Astrocyte of the cerebellum (primary cell): ENCODE data around the gene LEFTY2.
A peak's percentile ranks its signal among the peaks of the same experiment; 100 is the strongest.

ENCODE experiments used
- DNase-seq: peaks from one replicate; pipeline ENCODE4 v3.0.0-alpha.2; 2011; ENCODE audit warnings: low read depth
- H3K4me3 ChIP-seq: 2 replicates; pipeline ENCODE4 v1.5.1; 2011; ENCODE audit warnings: mild to moderate bottlenecking, low read depth, low read length, moderate library complexity
- in situ Hi-C: cut with HindIII; loops from 2 replicates; pipeline ENCODE4 v1.10.0; 2017; ENCODE audit warnings: low sequenced_read_pairs
- TF ChIP-seq, protein P1 (sequence below): IDR thresholded peaks from 2 replicates; pipeline ENCODE4 v1.5.1; 2012; ENCODE audit warnings: low read length, low read depth, moderate library complexity, mild to moderate bottlenecking; ENCODE audit errors: missing control alignments

LEFTY2 gene, protein sequence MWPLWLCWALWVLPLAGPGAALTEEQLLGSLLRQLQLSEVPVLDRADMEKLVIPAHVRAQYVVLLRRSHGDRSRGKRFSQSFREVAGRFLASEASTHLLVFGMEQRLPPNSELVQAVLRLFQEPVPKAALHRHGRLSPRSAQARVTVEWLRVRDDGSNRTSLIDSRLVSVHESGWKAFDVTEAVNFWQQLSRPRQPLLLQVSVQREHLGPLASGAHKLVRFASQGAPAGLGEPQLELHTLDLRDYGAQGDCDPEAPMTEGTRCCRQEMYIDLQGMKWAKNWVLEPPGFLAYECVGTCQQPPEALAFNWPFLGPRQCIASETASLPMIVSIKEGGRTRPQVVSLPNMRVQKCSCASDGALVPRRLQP

DNA sequence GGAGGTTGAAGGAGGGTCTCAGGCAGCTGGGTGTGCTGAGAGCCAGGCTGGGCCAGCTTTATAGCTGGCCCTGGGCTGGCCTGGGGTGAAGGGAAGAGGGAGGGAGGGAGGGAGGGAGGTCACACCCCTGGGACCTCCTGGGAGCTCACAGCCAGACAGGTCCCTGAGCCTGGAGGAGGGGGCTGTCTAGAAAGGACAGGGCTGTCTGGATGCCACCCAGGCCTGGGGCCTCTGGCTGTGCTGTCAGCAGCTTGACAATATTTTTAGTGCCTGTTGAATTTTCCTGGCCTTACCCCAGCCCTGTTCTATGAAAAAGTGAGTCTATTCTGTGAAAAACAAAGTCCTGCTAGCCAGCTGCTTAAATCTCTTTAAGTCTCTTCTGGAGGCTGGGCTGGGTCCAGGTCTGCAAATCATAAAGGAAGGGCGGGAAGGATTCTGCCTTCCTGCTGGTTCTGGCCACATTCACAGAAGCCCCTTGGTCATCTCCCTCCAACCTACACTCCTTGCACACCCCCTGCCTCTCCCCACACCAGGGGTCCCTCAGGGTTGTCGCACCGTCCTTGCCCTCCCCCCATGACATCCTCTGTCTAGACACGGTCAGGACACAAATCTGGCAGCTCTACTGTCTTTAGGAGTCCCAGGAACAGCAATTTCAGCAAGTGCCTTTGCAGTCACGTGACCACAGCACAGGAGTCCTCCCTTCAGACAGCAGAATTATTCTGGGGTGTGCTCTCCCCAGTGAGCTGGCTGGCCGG, at the start of gene LEFTY2:
TSS of gene LEFTY2 (minus strand) at position 34 of the 755 bp plus-strand sequence. CDS start 80 bp downstream, outside the sequence.
- in situ Hi-C loops: no loop called here
- TF ChIP-seq, protein P1, sequence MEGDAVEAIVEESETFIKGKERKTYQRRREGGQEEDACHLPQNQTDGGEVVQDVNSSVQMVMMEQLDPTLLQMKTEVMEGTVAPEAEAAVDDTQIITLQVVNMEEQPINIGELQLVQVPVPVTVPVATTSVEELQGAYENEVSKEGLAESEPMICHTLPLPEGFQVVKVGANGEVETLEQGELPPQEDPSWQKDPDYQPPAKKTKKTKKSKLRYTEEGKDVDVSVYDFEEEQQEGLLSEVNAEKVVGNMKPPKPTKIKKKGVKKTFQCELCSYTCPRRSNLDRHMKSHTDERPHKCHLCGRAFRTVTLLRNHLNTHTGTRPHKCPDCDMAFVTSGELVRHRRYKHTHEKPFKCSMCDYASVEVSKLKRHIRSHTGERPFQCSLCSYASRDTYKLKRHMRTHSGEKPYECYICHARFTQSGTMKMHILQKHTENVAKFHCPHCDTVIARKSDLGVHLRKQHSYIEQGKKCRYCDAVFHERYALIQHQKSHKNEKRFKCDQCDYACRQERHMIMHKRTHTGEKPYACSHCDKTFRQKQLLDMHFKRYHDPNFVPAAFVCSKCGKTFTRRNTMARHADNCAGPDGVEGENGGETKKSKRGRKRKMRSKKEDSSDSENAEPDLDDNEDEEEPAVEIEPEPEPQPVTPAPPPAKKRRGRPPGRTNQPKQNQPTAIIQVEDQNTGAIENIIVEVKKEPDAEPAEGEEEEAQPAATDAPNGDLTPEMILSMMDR: no peak

DNA sequence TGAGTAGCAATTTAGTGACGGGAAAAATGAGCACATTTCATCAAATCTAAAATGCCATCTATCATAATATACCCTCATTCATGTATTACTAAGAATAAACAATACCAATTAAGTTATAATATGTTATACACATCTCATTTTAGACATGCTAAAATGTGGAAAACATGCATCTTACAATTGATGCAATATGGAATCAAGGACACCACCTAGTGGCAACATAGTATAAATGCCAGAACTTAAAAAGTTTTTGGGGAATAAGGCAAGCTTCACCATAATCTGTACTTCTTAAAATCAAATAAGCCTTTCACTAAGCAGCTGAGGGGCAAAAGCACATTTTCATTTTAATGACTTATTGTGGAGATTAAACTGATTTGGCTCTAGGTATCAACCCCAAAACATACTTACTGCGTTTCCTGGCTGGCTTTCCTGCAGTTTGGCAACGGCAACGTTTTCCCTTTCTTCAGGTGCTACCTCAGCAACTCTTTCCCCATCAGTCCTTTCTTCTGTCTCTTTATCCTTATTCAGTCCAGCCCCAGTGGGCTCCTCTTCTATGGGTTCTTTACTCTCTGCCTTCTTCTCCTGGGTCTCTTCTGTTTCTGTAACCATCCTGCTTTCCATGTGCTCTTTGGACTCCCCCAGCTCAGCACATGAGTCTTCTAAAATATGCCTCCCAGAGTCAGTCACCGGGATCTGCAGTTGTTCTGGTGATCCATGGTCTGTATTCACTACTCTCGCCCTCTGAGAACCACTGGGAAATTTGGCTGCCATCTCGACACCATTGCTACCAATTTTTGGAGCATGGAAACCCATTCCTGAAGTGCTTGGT, 46.7 kb upstream of the LEFTY2 start:
- peak; percentile 41 for DNase-seq
- TF ChIP-seq, protein P1: peak; percentile 50
- no peak overlapping the region for H3K4me3 ChIP-seq
- in situ Hi-C loops: loop anchor here (5.0 to 25.0 kb wide), 2 partner anchors 105 to 525 kb away; partner anchors contain the start of gene TMEM63A

More for the DNA sequence above, at the start of gene LEFTY2:
- H3K4me3 ChIP-seq: no peak within 1 kb of the TSS
- DNase-seq: no peak

DNA sequence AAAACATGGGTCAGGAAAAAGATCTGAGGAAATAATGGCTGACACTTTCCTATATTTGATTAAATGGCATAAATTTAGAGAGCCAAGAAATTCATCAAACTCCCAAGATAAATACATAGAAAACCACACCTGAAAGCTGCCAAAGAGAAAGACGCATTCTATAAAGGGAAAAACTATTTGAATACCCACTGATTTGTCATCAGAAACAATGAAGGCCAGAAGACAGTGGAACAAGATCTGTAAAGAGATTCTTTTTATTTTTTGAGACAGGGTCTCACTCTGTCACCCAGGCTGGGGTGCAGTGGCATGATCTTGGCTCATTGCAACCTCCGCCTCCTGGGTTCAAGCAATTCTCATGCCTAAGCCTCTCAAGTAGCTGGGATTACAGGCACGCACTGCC, 40.7 kb upstream of the LEFTY2 start:
- DNase-seq: no peak
- H3K4me3 ChIP-seq: no peak overlapping the region
- TF ChIP-seq, protein P1: no peak
- in situ Hi-C loops: loop anchor here (25.0 kb wide), 1 partner anchor 519 kb away; no protein-coding TSS in a partner anchor

DNA sequence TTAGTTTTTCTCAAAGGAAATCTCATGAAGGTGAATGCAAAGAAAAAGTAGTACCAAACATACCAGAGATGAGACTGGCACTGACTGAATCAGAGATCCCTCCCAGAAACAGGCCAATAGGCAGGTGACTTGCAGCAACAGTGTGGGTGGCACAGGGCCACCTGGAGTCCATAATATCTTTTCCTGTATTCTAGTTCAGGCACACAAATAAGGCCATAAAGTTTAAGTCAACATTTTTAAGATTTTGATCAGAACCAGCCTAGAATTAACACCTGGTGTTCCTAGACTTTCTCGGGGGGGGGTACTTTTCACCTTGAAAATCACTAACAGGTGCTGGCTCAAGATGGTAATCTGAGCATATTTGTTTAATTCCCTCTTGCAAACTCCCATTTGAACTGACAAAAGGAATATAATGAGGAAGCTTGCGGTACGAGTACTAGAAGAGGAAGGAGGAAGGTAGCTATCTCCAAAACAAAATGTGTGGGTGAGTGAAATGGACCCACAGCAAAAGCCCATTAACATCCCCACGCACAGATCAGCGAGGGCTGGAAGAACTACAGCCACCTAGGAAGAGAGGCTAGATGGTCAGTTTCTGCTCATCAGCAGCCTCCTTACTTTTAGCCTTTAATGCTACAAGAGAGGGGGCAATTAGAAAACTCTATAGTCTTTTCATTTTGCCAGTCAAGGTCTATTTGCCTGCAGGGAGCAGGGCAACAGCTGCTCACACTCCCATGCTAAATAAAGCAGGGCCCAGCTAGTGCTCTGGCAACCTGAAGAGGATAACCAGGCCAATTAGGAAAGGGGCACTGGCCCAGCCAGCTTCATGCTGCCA, 39.2 kb upstream of the LEFTY2 start:
- in situ Hi-C loops: loop anchor here (25.0 kb wide), 1 partner anchor 518 kb away; no protein-coding TSS in a partner anchor
- H3K4me3 ChIP-seq: no peak overlapping the region
- TF ChIP-seq, protein P1: no peak
- no peak for DNase-seq

DNA sequence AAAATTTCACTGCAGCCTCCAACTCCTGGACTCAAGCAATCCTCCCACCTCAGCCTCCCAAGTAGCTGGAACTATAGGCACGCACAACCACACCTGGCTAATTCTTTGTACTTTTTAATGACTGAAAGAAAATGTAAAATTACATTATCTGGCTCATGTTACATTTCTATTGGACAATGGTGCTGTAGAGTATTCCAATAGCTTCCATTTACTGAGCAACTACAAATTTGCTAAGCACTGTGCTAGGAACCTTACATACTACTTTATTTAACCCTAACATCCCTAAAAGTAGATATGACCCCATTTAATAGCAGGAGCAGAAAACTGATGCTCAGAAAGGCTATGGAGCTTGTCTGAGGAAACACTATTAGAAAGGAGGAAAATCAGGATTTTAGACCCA, 38.4 kb upstream of the LEFTY2 start:
- in situ Hi-C loops: loop anchor here (25.0 kb wide), 1 partner anchor 517 kb away; no protein-coding TSS in a partner anchor
- DNase-seq: no peak
- TF ChIP-seq, protein P1: no peak
- H3K4me3 ChIP-seq: no peak overlapping the region
